Vagina (tissue), 2 donors: Measurements from ENCODE around the gene IGHMBP2.

Experiments
- CTCF ChIP-seq, 3 experiments: fragments of 450-650 bp in 2 of 3; fragments of 200-600 bp in 1 of 3; sonication (generic) in 1 of 3; IDR thresholded peaks; one replicate each; pipeline ENCODE4 v1.5.1; 2017 to 2019; ENCODE audit warnings: antibody characterized with exemption in 3 of 3, mild to moderate bottlenecking in 2 of 3, moderate library complexity in 2 of 3
- POLR2AphosphoS5 ChIP-seq, 2 donors: sonication (generic); formaldehyde crosslinking; IDR thresholded peaks; one replicate each; pipeline ENCODE4 v1.9.0; 2017; ENCODE audit warnings: antibody characterized with exemption in 2 of 2, mild to moderate bottlenecking in 2 of 2, low read depth in 1 of 2; ENCODE audit not compliant: insufficient read depth in 1 of 2

GRCh38 chr11:68963779-68964178 is 60.1 kb downstream of the IGHMBP2 start:
- no peak for TF ChIP-seq CTCF (IDR thresholded peaks at IDR 0.05)
- no peak for TF ChIP-seq POLR2AphosphoS5 (IDR thresholded peaks at IDR 0.05; ENCODE audit: insufficient read depth in 1 of 2, low read depth in 1 of 2)
